IPS-15b (cell line): ENCODE results near the gene NTN1.
A peak's percentile ranks its signal among the peaks of the same experiment; 100 is the strongest.

ENCODE experiments used
- H3K27me3 ChIP-seq: one replicate; pipeline ENCODE4 v1.6.1; 2013; ENCODE audit warnings: low read length; ENCODE audit not compliant: control insufficient read depth, insufficient read depth
- H3K36me3 ChIP-seq: one replicate; pipeline ENCODE4 v1.6.1; 2013; ENCODE audit warnings: low read length; ENCODE audit not compliant: control insufficient read depth, insufficient read depth
- H3K4me1 ChIP-seq: one replicate; pipeline ENCODE4 v1.6.1; 2013; ENCODE audit warnings: mild to moderate bottlenecking, low read length; ENCODE audit not compliant: control insufficient read depth, insufficient read depth
- H3K4me3 ChIP-seq: one replicate; pipeline ENCODE4 v1.5.1; 2013; ENCODE audit warnings: low read depth, low read length
- H3K9ac ChIP-seq: one replicate; pipeline ENCODE4 v1.6.1; 2013; ENCODE audit warnings: low read depth, mild to moderate bottlenecking, low read length
- H3K9me3 ChIP-seq: one replicate; pipeline ENCODE4 v1.6.1; 2013; ENCODE audit warnings: mild to moderate bottlenecking, low read length; ENCODE audit not compliant: control insufficient read depth, insufficient read depth

NTN1 gene

DNA sequence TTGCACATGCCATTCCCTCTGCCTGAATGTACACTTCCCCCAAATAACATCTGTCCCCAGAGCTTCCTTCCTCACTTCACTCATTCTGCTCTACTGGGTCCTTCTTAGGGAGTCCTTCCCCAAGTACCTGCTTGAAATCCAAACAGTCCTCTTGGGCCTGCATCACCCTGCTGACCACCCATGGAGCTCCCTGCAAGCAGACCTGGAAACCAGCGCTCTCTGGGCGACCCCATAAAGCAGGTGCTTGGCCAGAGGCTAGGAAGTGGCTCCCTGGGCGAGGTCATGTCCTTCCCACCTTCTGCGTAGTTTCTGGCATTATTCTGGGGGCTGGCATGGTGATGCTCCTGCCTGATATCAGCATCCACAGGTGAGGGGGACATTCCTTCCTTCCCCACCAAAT, 12.2 kb upstream of the NTN1 start:
- no peaks in the 10 kb centered on the region for H3K36me3 ChIP-seq
- H3K9me3 ChIP-seq: no peaks in the 10 kb centered on the region
- H3K4me1 ChIP-seq: no peaks in the 10 kb centered on the region
- H3K9ac ChIP-seq: no peak overlapping the region
- peaks cover 82% of the 10 kb centered on the region for H3K27me3 ChIP-seq
- H3K4me3 ChIP-seq: no peak overlapping the region

DNA sequence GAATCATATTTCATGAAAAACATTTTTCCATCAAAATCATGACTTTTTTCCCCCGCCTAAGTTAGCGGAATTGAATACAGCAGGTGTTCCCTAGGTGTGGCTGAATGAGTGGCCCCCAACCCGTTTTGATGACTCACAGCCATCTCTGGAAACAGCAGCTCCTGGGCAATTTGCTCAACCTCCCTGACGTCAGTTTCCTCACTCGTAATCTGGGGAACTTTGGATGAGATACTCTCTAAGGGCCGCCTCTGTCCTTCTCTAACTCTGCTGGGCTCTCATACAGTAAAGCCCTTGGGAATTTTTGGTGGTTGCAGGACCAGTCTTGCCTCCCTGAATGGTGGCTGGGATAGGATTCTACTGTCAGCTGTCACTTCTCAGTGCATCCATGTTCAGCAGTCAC, 11.6 kb upstream of the NTN1 start:
- Histone ChIP-seq H3K4me1 (no peaks in the 10 kb centered on the region), H3K27me3 (peaks cover 79% of the 10 kb centered on the region), H3K4me3 (no peak overlapping the region), H3K9ac (no peak overlapping the region), H3K36me3 (no peaks in the 10 kb centered on the region), H3K9me3 (no peaks in the 10 kb centered on the region)

GRCh38 chr17:9011001-9011400, 10.3 kb upstream of the NTN1 start:
- Histone ChIP-seq H3K4me1 (no peaks in the 10 kb centered on the region), H3K4me3 (no peak overlapping the region), H3K27me3 (peaks cover 67% of the 10 kb centered on the region), H3K9me3 (no peaks in the 10 kb centered on the region), H3K36me3 (no peaks in the 10 kb centered on the region), H3K9ac (no peak overlapping the region)

- no peak overlapping the region for H3K9ac ChIP-seq
- no peaks in the 10 kb centered on the region for H3K4me1 ChIP-seq
- peaks cover 58% of the 10 kb centered on the region for H3K27me3 ChIP-seq
- no peaks in the 10 kb centered on the region for H3K36me3 ChIP-seq
- no peaks in the 10 kb centered on the region for H3K9me3 ChIP-seq
- H3K4me3 ChIP-seq: no peak overlapping the region
These were observed 4.3 kb upstream of the NTN1 start for GRCh38 chr17:9016941-9017552.

- H3K9ac ChIP-seq: no peak overlapping the region
- H3K4me3 ChIP-seq: no peak overlapping the region
- peaks cover 67% of the 10 kb centered on the region for H3K27me3 ChIP-seq
- H3K9me3 ChIP-seq: no peaks in the 10 kb centered on the region
- H3K36me3 ChIP-seq: no peaks in the 10 kb centered on the region
- no peaks in the 10 kb centered on the region for H3K4me1 ChIP-seq
These were observed 2.6 kb upstream of the NTN1 start for GRCh38 chr17:9018726-9019125.

- Histone ChIP-seq H3K4me3 (peak overlapping the region; percentile 59), H3K9ac (no peak overlapping the region), H3K4me1 (peaks cover 13% of the 10 kb centered on the region), H3K36me3 (no peaks in the 10 kb centered on the region), H3K9me3 (no peaks in the 10 kb centered on the region), H3K27me3 (peaks cover 79% of the 10 kb centered on the region)
These were observed 1.1 kb upstream of the NTN1 start for GRCh38 chr17:9020096-9020823.

GRCh38 chr17:9020824-9021157, 519 bp upstream of the NTN1 start:
- no peak overlapping the region for H3K9ac ChIP-seq
- peaks cover 13% of the 10 kb centered on the region for H3K4me1 ChIP-seq
- peaks cover 85% of the 10 kb centered on the region for H3K27me3 ChIP-seq
- no peaks in the 10 kb centered on the region for H3K9me3 ChIP-seq
- H3K4me3 ChIP-seq: peak overlapping the region; percentile 59
- no peaks in the 10 kb centered on the region for H3K36me3 ChIP-seq

DNA sequence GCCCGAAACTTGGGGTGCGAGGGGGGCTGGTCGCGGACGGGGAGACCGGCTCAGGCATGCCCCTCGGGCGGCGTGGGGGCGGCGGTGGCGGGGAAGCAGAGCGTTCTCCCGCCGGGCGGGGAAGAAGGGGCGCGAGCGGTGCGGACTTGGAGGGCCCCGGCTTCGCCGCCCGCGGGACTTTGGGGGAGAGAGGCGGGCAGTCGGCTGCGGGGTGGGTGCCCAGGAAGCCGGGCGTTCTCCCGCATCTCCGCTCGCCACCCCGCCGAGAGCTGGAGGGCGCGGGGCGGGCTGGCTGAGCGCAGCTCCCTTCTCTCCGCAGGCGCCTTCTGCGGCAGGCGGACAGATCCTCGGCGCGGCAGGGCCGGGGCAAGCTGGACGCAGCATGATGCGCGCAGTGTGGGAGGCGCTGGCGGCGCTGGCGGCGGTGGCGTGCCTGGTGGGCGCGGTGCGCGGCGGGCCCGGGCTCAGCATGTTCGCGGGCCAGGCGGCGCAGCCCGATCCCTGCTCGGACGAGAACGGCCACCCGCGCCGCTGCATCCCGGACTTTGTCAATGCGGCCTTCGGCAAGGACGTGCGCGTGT, 772 bp downstream of the NTN1 start:
- Histone ChIP-seq H3K27me3 (peaks cover 80% of the 10 kb centered on the region), H3K9me3 (no peaks in the 10 kb centered on the region), H3K4me3 (peak overlapping the region; percentile 44), H3K36me3 (no peaks in the 10 kb centered on the region), H3K9ac (no peak overlapping the region), H3K4me1 (peaks cover 13% of the 10 kb centered on the region)

- Histone ChIP-seq H3K36me3 (no peaks in the 10 kb centered on the region), H3K9ac (no peak overlapping the region), H3K4me3 (peak overlapping the region; percentile 44), H3K4me1 (peaks cover 13% of the 10 kb centered on the region), H3K9me3 (no peaks in the 10 kb centered on the region), H3K27me3 (peaks cover 73% of the 10 kb centered on the region)
These were observed 1.5 kb downstream of the NTN1 start for GRCh38 chr17:9022573-9023391.

GRCh38 chr17:9023392-9024218, 2.3 kb downstream of the NTN1 start:
- H3K4me3 ChIP-seq: peak overlapping the region; percentile 9
- no peaks in the 10 kb centered on the region for H3K9me3 ChIP-seq
- H3K27me3 ChIP-seq: peaks cover 68% of the 10 kb centered on the region
- H3K9ac ChIP-seq: no peak overlapping the region
- peaks cover 19% of the 10 kb centered on the region for H3K4me1 ChIP-seq
- no peaks in the 10 kb centered on the region for H3K36me3 ChIP-seq

GRCh38 chr17:9024497-9024896, 3.2 kb downstream of the NTN1 start:
- Histone ChIP-seq H3K4me3 (peak overlapping the region; percentile 16), H3K9me3 (no peaks in the 10 kb centered on the region), H3K9ac (no peak overlapping the region), H3K27me3 (peaks cover 59% of the 10 kb centered on the region), H3K36me3 (no peaks in the 10 kb centered on the region), H3K4me1 (peaks cover 20% of the 10 kb centered on the region)
